Bronchial epithelial cell (primary cell): ENCODE measurements around the gene ADGRV1. TPM values are rescaled to one million over a fixed set of nuclear protein-coding genes. Genes with fewer than 3 reads are reported as not detected.

Source experiments
- DNase-seq: peaks from one replicate; pipeline ENCODE4 v3.0.0-alpha.2; 2010; ENCODE audit warnings: low read depth
- FAIRE-seq: peaks from 2 replicates; lab custom pipeline; 2011; peaks lifted over from hg19 to GRCh38; lab: Jason Lieb, UNC
- H3K27me3 ChIP-seq: 2 replicates; pipeline ENCODE4 v1.5.1; 2011; ENCODE audit warnings: low read length; ENCODE audit not compliant: control insufficient read depth, insufficient read depth
- H3K36me3 ChIP-seq: 2 replicates; pipeline ENCODE4 v1.5.1; 2011; ENCODE audit warnings: low read length; ENCODE audit not compliant: control insufficient read depth, insufficient read depth
- H3K4me3 ChIP-seq: 2 replicates; pipeline ENCODE4 v1.5.1; 2011; ENCODE audit warnings: mild to moderate bottlenecking, low read depth, low read length, control low read depth
- total RNA-seq: library from RNA; depleted of rRNA; stranded (reverse); fragments of >200 nt; gene quantifications from 2 replicates; pipeline ENCODE4 v1.2.1, GENCODE V29; 2014
- TF ChIP-seq, protein P1 (sequence below): IDR thresholded peaks from 2 replicates; pipeline ENCODE4 v1.5.1; 2011; ENCODE audit warnings: mild to moderate bottlenecking, moderate library complexity, low read length, control low read depth, inconsistent platforms; ENCODE audit not compliant: insufficient read depth, severe bottlenecking

ADGRV1 gene
- total RNA-seq, 1 donor from 2014 or later, result 1.6 TPM

DNA sequence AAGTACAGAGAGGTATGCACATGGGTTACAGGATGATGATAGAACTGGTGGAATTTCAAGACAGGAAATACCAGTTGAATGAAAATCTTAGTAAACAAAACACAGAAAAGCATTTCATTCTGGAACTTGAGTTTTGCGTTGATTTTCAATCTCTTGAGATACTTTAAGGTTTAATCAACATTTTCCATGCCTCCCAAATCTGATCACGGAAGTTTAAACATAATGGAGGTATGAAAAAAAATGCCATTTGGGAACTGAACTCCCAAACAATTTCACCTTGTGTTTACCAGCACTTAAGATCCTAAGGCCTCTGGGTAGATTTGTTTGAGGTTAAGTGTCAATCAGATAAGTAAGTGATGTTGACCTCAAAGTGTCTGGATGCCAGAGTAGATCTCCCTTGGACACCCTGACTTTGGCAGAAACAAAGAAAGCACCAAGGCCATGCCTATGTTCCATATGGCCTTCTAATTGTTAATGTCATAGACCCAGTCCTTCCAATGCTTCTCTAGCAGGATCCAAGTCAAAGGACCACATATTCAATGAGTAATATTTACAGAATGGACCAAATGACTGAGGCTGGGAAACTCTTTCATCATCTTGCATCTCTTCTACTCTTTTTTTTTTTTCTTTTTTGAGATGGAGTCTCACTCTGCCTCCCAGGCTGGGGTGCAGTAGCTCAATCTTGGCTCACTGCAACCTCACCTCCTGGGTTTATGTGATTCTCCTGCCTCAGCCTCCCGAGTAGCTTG, 607.6 kb downstream of the ADGRV1 start:
- Histone ChIP-seq H3K36me3 (no peaks in the 10 kb centered on the region), H3K27me3 (no peaks in the 10 kb centered on the region), H3K4me3 (no peak overlapping the region)
- no peak for FAIRE-seq
- peak; percentile 60 for DNase-seq
- TF ChIP-seq, protein P1, sequence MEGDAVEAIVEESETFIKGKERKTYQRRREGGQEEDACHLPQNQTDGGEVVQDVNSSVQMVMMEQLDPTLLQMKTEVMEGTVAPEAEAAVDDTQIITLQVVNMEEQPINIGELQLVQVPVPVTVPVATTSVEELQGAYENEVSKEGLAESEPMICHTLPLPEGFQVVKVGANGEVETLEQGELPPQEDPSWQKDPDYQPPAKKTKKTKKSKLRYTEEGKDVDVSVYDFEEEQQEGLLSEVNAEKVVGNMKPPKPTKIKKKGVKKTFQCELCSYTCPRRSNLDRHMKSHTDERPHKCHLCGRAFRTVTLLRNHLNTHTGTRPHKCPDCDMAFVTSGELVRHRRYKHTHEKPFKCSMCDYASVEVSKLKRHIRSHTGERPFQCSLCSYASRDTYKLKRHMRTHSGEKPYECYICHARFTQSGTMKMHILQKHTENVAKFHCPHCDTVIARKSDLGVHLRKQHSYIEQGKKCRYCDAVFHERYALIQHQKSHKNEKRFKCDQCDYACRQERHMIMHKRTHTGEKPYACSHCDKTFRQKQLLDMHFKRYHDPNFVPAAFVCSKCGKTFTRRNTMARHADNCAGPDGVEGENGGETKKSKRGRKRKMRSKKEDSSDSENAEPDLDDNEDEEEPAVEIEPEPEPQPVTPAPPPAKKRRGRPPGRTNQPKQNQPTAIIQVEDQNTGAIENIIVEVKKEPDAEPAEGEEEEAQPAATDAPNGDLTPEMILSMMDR, result no peak

DNA sequence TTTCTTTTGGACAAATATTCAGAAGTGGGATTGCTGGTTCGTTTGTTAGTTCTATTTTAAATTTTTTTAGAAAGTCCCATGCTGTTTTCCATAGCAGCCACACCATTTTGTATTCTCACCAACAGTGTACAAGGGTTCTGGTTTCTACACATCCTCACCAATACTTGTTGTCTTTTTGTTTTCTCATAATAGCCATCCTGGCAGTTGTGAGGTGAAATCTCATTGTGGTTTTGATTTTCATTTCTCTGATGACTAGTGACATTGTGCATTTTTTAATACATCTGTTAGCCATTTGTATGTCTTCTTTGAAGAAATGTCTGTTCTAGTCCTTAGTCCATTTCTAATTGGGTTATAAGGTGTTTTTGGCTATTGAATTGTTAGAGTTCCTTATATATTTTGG, 610.3 kb downstream of the ADGRV1 start:
- Histone ChIP-seq H3K27me3 (no peaks in the 10 kb centered on the region), H3K4me3 (no peak overlapping the region), H3K36me3 (no peaks in the 10 kb centered on the region)
- FAIRE-seq (no peak), DNase-seq (no peak)
- TF ChIP-seq, protein P1, result no peak

DNA sequence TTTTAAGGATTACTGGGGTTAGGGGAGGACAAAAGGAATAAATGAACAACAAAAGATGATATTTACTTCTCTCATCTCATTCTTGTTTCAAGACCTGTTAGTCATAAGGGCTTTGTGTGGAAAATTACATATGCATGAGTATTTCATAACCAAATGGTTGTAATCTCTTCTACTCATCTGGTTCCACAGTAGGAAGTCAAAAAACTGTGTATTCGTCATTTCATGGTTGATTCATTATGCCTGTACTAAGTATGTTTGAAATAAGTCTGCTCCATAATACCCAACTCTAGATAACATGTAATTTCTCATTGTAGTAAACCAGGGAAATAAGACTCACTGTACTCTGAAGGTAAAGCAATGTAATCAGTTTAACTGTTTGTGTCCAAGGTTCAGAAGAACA, 611.7 kb downstream of the ADGRV1 start:
- DNase-seq (peak; percentile 97), FAIRE-seq (no peak)
- TF ChIP-seq, protein P1, result no peak
- no peaks in the 10 kb centered on the region for H3K27me3 ChIP-seq
- H3K36me3 ChIP-seq, result no peaks in the 10 kb centered on the region
- H3K4me3 ChIP-seq, result no peak overlapping the region

DNA sequence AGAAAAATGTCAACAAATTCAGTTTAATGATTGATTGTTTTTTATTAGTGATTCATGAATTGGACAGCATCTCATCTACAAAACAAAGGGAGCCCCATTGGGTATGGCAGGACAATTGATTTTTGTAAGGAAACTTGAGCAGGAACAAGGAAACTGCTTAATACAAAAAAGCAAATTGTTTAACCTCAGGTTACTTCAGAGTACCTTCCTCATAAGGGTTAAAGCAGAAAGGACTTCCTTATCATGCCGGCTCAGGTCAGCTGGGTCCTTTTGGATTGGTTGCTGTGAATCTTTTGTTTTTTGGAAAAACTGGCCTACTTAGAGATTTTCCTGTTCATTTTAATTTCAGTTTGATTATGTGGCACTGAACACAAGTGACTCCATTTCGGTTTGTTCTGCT, 612.7 kb downstream of the ADGRV1 start:
- DNase-seq, result no peak
- no peaks in the 10 kb centered on the region for H3K36me3 ChIP-seq
- TF ChIP-seq, protein P1, result no peak
- H3K27me3 ChIP-seq, result no peaks in the 10 kb centered on the region
- FAIRE-seq, result no peak
- no peak overlapping the region for H3K4me3 ChIP-seq

DNA sequence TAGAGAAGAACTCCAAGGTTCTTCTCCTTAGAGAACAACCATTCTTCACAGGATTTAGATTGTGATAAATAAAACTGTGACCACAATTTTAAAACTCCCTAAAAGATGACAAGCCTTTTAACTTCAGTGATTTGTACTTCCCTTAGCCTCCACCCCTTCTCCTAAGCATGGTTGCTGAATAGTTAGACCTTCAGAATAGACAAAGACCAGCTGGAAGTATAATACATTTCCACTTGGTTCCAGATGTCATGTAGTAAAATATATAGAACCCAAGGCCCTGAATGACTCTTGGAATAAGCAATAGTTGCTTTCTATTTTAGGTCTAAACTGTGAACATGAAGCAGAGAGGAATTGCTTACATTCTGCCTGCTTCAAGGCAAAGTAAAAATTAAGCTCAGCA, 615.8 kb downstream of the ADGRV1 start:
- no peaks in the 10 kb centered on the region for H3K36me3 ChIP-seq
- no peaks in the 10 kb centered on the region for H3K27me3 ChIP-seq
- no peak overlapping the region for H3K4me3 ChIP-seq
- FAIRE-seq, result no peak
- TF ChIP-seq, protein P1, result no peak
- DNase-seq, result no peak

DNA sequence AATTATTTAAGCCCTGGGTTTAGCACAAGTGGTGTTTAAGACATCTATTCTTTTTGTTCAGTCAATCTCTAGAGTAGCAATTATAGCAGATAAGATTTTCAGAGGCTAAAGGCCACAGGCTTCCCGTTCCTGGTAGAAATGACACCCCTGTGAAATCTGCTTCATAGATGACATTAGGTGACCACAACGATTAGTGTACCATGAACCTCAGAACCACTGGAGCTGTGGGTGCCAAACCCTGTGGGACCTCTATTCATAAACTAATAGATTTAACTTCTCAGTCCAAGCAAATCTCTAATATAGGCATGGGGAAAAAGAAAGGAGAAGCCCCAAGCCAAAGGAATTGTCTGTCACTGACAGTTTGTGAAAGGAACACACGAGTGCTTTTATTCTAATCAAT, 617.1 kb downstream of the ADGRV1 start:
- no peaks in the 10 kb centered on the region for H3K36me3 ChIP-seq
- no peak for FAIRE-seq
- TF ChIP-seq, protein P1, result no peak

More for the DNA sequence above, 617.1 kb downstream of the ADGRV1 start:
- Histone ChIP-seq H3K27me3 (no peaks in the 10 kb centered on the region), H3K4me3 (no peak overlapping the region)
- DNase-seq, result no peak
